Measurements from ENCODE around the gene CYP24A1.

- TF ChIP-seq CTCF (IDR thresholded peaks at IDR 0.05) (no peak), POLR2A (IDR thresholded peaks at IDR 0.05) (no peak), POLR2AphosphoS5 (IDR thresholded peaks at IDR 0.05) (no peak)
These were observed 48.5 kb upstream of the CYP24A1 start for GRCh38 chr20:54221996-54222890.
